Activated CD4-positive, alpha-beta T cell treated with anti-CD3 and anti-CD28 coated beads, Interleukin-2, amount 50 U/mL, for 4 hours (primary cell): ENCODE data around the gene PUM1.
"Not testable (repeated sequence)": the region's sequence is repeated elsewhere in the genome, so short reads cannot be mapped to it uniquely, and the experiment has no call there.

Experiments used
- DNase-seq, 2 experiments: peaks; one replicate each; pipeline ENCODE4 v3.0.0-alpha.2; 2020

The PUM1 gene, protein sequence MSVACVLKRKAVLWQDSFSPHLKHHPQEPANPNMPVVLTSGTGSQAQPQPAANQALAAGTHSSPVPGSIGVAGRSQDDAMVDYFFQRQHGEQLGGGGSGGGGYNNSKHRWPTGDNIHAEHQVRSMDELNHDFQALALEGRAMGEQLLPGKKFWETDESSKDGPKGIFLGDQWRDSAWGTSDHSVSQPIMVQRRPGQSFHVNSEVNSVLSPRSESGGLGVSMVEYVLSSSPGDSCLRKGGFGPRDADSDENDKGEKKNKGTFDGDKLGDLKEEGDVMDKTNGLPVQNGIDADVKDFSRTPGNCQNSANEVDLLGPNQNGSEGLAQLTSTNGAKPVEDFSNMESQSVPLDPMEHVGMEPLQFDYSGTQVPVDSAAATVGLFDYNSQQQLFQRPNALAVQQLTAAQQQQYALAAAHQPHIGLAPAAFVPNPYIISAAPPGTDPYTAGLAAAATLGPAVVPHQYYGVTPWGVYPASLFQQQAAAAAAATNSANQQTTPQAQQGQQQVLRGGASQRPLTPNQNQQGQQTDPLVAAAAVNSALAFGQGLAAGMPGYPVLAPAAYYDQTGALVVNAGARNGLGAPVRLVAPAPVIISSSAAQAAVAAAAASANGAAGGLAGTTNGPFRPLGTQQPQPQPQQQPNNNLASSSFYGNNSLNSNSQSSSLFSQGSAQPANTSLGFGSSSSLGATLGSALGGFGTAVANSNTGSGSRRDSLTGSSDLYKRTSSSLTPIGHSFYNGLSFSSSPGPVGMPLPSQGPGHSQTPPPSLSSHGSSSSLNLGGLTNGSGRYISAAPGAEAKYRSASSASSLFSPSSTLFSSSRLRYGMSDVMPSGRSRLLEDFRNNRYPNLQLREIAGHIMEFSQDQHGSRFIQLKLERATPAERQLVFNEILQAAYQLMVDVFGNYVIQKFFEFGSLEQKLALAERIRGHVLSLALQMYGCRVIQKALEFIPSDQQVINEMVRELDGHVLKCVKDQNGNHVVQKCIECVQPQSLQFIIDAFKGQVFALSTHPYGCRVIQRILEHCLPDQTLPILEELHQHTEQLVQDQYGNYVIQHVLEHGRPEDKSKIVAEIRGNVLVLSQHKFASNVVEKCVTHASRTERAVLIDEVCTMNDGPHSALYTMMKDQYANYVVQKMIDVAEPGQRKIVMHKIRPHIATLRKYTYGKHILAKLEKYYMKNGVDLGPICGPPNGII

DNA sequence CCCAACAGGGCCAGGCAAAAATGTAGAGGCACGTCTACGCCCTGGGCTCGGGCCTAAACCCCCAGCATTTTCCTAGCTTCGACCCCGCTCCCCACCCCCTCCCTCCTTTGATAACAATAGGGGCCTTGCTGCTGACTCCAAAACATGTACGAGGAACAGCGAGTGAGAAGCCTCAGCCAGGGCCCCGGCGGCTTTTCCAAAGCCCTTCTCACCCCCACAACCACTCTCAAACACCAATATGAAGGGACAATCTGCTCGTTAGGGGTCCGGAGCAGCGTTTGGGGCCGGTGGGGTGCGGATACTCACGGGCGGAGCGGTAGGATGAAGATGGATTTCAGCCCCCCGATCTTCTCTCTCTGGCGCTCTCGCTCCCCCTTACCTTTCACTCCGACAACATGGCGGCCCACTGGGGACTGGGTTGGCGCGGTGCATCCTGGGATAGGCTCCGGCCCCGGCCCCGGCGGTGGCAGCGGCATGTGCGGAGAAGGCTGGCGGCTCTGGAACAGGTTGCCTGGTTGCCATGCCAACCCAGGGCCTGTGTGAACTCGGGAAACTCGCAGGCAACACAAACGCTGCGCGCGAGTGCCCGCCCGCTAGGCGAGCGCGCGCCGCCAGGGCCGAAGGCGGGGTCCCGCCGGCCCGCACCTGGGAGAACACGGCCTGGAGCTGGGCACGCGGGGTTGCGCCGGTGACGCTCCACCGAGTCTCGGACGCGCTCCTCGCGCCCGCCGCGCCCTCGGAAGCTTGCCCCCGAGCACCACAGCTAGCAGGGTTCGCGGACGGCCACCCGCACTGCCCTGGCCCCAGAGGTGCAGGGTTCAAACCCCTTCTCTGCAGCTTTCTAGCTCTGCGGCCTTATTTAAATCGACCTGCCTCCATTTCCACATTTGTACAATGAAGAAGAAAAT is at the start of gene PUM1:
Gene PUM1 (minus strand): TSS at position 408 of the 908 bp plus-strand sequence. CDS start 6,151 bp downstream, outside the sequence.
- peak; percentile 98 to 99 for DNase-seq

DNA sequence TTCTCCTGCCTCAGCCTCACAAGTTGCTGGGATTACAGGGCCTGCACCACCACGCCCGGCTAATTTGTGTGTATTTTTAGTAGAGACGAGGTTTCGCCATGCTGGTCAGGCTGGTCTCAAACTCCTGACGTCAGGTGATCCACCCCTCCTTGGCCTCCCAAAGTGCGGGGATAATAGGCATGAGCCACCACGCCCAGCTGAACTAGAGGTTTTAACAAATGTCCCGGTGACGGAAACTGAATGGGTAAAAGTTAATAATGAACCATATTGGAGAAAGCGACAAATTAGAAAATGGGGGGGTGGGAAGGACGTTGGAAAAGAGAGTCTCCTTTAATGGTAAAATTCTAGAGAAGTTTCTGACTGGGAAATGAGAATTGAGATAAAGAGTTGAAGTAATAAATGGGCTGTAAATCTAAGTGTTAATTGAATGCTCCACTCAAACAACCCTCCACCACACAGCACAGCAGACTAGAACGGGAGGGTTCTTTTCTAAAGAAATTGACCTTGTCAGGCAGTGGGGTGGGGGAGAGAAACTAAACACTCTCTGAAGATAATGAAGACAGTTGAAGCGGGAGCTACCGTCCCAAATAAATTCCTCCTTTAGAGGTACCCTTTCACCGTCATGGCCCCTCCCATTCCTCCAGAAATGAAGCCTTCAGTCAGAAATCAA is 46.9 kb upstream of the PUM1 start:
- DNase-seq, result no peak

DNA sequence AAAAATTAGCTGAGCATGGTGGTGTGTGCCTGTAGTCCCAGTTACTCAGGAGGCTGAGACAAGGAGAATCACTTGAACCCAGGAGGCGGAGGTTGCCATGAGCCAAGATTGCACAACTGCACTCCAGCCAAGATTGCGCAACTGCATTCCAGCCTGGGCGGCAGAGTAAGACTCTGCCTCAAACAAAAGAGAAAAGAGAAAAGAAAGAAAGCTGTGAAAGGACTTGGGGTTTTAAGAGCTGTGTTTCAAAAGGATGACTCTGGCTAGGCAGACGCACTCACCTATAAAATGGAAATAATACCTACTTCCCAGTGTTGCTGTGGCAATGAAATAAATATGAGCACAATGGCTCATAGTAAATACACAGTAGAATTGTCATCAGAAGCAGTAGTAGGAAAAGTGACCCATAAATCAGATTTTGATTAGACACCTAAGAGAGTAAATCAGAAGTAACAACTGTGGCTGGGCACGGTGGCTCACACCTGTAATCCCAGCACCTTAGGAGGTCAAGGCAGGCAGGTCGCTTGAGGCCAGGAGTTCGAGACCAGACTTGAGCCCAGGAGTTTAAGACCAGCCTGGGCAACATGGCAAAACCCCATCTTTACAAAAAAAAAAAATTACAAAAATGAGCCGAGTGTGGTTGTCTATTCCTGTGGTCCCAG is 45.9 kb upstream of the PUM1 start:
- no peak for DNase-seq

DNA sequence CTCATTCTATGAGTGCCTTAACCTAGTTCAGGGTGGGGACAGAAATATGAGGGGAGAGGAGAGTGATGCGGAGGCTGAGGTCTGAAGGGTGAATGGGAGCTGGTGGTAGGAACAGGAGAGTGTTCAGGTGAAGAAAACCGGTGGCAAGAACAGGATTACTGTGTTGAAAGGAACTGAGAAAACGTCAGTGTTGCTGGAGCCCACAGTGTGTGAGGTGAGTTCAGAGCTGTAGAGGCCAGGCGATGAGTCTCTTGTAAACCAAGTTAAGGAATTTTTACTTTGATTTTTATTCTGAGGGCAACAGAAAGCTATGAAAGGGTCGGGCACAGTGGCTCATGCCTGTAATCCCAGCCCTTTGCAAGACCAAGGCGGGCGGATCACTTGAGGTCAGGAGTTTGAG is 45.3 kb upstream of the PUM1 start:
- DNase-seq, result no peak

DNA sequence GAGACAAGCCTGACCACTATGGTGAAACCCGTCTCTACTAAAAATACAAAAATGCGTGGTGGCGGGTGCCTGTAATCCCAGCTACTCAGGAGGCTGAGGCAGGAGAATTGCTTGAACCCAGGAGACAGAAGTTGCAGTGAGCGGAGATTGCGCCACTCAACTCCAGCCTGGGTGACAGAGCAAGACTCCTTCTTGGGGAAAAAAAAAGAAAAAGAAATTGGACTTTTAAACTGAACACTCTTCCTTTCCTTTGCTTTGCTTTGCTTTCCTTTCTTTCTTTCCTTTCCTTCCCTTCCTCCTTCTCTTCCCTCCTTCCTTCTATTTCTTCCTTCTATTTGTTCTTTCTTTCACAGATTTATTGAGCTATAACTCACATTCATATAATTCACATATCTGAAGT is 43.3 kb upstream of the PUM1 start:
- no peak for DNase-seq

DNA sequence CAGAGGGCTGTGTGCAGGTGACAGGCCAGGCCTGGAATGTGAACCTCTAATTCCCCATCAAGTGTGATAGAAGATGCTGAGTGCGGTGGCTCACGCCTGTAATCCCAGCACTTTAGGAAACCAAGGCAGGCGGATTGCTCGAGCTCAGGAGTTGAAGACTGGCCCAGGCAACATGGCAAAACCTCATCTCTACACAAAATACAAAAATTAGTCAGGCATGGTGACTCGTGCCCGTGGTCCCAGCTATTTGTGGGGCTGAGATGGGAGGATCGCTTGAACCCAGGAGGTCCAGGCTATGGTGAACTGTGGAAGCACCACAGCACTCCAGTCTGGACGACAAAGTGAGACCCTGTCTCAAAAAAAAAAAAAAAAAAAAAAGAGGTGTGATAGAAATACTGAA is 40.1 kb upstream of the PUM1 start:
- DNase-seq, result no peak

DNA sequence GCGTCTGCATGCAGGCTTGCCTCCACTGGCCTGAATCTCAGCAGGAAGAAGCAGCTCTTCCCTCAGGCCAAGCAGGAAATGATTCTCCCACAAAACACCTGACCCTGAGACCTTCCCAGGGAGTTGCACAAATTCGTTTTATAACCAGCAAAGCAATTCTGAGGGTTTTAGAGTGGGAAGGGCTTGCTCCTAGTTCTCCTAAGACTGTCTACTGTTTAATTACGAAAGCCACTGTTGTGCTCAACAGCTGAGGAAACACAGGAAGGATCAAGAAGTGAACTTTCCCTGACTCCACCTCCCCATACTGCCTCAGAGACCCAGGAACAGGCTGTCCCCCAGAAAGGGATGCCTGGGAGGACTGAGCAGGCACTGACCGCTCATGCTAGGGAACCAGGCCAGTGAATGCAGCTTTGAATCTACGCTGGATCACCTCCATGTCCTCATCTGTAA is 37.0 kb upstream of the PUM1 start:
- DNase-seq, result no peak

DNA sequence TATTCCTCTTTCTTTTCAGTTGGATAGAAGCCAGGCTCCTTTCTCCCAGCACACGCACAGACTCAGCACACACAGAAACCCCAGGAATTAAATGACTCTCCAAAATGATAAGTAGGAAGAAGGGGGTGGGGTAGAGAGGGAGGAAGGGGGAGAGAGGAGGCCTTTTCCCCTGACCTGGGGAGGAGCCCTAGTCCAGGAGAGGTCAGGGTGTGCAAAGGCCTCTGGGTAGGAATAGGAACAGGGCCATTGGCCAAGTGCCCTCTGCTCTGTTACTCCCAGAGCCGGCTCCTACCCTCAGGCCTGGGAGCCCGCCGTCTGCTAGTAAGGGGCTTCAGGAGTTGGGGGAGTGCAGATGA is 35.6 kb upstream of the PUM1 start:
- DNase-seq, result no peak

DNA sequence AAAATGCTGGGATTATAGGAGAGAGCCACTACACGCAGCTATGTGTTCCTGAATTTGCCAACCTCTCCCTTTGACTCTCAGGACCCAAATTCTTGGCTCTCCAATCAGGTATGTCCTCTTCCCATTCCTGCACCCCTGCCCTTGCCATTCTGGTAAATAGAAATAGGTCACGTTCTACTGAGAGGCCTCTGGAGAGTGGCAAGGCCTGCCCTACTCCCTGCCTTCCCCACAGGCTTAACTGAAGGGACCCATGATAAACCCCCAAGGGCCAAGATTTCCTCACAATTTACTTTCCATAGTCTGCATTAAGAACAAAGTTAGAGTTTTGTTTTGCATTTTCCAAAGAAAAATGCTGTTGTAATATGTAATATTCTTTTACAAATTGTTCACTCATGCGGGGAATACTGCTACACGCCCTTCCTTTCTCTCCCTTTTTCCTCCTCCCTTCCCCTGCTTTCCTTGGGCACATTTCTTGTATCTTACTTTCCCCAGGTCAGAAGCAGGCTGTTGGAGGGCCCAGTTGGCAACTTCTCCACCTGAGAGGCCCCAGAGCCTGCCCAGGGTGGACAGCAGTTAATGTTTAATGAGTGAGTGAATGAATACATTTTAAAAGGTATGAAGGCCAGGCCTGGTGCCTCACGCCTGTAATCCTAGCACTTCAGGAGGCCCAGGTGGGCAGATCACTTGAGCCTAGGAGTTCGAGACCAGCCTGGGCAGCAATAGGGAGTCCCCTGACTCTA is 33.9 kb upstream of the PUM1 start:
- DNase-seq, result no peak

DNA sequence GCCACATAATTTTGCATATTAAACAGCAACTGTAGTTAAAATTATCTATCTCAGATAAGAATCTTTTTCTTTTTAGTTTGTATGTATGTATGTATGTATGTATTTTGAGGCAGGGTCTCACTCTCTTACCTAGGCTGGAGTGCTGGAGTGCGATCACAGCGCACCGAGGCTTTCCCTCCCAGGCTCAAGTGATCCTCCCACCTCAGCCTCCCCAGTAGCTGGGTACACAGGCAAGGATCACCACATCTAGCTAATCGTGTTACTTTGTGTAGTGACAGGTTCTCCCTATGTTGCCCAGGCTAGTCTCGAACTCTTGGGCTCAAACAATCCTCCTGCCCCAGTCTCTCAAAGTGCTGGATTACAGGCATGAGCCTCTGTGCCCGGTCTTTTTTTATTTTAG is 30.5 kb upstream of the PUM1 start:
- DNase-seq, result no peak

DNA sequence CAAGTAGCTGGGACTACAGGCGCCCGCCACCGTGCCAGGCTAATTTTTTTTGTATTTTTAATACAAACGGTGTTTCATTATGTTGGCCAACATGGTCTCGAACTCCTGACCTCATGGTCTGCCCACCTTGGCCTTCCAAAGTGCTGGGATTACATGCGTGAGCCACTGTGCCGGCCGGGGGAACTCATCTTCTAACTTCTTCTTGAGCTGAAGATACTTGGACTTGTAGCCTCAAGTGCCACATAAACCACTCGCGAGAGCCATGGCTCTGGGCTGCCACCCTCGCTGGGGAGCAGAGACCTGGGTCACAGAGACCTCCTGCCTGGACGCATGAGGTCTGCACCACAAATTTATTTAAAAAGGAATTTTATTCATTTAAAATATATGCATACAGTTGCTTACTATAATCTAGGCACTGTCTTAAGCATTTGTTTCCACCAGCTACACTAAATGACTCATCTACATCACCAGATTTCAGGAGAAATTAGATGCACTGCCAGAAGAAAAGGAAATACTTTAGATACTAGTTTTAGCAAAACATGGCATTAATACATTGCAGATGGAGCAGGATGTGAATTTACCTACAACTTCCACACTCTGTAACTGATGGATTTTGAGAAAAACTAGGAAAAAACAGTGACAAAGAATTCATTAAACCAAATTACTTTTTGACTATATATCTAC is 29.9 kb upstream of the PUM1 start:
- no peak for DNase-seq

DNA sequence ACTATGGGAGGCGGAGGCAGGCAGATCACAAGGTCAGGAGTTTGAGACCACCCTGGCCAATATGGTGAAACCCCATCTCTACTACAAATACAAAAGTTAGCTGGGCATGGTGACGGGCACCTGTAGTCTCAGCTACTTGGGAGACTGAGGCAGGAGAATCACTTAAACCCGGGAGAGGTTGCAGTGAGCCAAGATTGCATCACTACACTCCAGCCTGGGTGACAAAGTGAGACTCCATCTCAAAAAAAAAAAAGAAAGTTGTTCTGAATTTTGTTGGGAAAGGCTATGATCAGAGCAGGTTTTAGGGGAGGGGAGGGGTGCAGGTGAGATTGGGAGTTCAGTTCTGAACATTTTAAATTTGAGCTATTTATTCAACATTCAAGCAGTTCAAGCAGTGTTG is 22.6 kb upstream of the PUM1 start:
- DNase-seq, result not testable (repeated sequence)

DNA sequence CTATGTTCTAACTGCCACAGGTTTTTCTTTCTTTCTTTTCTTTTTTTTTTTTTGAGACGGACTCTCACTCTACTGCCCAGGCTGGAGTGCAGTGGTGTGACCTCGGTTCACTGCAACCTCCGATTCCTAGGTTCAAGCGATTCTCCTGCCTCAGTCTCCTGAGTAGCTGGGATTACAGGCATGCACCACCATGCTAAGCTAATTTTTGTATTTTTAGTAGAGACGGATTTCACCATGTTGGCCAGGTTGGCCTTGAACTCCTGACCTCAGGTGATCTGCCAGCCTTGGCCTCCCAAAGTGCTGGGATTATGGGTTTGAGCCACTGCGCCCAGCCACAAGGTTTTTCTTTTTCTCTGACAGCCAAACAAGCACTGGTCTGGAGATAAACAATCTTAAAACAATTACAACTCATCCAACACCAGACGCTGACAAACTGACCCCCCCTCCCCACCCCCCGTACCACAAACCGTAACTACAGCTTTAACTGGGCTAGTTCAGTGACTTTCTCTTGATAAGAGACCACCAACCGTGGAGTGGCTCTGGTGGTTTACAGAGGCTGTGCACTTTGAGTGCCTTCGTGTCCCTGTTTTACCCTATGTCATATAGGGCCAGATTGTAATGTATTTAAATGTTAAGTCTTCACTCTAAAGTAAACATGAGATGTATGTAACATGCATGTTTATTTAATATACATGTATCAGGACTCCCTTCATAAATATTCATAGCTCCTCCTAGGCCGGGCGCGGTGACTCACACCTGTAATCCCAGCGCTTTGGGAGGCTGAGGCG is 19.5 kb upstream of the PUM1 start:
- no peak for DNase-seq

DNA sequence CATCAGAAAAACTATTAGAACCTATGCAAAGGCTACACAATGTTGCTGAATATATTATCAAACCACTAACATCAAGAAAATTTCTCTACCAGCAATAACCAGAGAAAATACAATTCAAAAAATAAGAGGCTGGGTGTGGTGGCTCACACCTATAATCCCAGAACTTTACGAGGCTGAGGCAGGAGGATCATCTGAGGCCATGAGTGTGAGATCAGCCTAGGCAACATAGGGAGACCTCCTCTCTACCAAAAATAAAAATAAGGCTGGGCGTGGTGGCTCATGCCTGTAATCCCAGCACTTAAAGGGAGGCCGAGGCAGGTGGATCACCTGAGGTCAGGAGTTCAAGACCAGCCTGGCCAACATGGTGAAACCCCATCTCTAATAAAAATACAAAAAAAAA is 16.9 kb upstream of the PUM1 start:
- DNase-seq, result no peak

DNA sequence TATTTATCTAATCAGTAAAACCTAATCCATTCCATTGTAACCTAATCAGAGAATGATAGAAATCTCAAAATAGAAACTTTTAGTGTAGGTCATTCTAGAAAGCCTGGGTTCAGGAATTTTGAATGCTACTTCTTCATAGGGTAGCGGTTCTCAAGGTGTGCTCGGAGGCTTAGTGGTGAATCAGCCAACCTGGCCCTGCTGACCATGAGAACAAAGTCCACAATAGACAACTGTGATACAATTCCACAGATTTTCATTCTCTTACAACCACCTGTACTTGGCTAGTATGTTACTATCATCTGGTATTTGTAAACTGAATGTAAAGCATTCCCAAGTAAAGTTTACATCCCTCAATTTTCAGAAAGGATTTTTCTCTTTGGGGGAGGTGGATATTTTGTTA is 7.5 kb upstream of the PUM1 start:
- DNase-seq, result no peak

DNA sequence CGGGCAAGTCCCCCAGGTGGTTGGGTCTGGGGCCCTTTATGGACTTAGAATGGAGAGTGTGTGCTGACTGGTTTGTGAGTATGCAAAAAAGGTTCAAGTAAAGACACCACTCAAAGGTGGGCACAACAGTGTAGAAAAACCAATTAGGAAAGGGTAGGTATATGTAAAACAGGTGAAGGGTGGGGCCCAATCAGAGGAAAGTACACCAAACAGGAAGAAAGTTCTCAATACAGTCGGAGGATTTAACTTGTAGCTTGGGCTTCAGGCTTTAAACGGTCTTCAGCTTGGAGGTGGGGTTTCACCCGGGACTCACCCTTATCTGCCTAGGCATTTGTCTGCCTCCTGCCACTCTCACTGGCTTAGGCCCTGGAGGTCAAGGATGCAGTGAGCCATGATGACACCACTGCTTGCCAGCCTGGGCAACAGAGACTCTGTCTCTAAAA is 6.8 kb upstream of the PUM1 start:
- DNase-seq, result no peak

DNA sequence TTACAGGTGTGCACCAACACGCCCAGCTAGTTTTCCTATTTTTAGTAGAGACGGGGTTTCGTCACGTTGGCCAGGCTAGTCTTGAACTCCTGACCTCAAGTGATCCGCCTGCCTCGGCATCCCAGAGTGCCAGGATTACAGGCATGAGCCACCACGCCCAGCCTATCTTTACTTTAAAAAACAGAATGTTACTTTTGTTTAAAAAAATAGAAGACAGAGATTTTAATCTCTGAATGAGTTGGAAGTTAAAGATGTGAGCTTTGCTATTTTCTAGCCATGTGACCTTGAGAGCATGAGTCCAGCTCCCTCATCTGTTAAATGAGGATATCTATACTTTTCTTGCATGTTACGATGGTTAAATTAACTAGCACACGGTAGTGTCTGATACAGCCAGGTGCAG is 3.9 kb upstream of the PUM1 start:
- no peak for DNase-seq

DNA sequence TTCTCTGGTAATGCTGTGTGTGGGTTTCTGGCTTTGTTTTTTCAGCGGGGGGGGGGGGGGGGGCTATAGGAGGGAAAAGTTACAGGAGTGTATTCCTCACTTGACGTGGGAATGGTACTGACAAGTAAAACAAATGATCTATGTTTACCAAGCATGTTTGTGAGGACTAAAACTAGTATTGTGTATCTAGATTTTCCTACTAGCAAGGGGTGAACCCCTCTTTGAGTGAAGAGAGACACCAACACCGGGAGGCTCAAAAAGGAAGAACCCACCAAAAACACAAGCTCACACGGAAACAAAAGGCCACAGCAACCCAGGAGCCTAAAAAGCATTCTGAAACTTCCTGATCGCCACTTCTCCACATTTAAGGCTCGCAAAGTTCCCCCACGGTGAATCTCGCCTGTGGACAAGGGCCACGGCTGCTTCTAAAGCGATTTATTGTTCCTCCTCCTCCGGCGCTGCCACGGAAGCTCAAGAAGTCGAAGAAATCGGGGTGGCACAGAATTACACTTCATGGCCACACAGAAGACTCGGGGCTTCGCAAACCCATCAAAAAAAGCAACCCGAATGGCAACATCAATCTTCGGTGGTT is 703 bp downstream of the PUM1 start:
- peak in 1 of 2 experiments; percentile 17 for DNase-seq
